ENCODE measurements around the gene C7.
"Not testable (repeated sequence)": the region's sequence is repeated elsewhere in the genome, so short reads cannot be mapped to it uniquely, and the experiment has no call there.

C7 gene

GRCh38 chr5:40995801-40996586, 86.7 kb downstream of the C7 start:
- DNase-seq, result no peak

- DNase-seq, result no peak
Observed at GRCh38 chr5:40999142-40999541, 89.8 kb downstream of the C7 start.

- DNase-seq, result no peak
Observed at GRCh38 chr5:40999966-41000365, 90.7 kb downstream of the C7 start.

- no peak for DNase-seq
Observed at GRCh38 chr5:41003670-41004376, 94.5 kb downstream of the C7 start.

GRCh38 chr5:41004931-41005330, 95.6 kb downstream of the C7 start:
- DNase-seq, result no peak

- DNase-seq, result no peak
Observed at GRCh38 chr5:41009232-41009631, 99.9 kb downstream of the C7 start.

- no peak for DNase-seq
Observed at GRCh38 chr5:41010572-41010971, 101.3 kb downstream of the C7 start.

GRCh38 chr5:41012318-41012717, 103.0 kb downstream of the C7 start:
- DNase-seq, result no peak

- DNase-seq, result not testable (repeated sequence)
Observed at GRCh38 chr5:41022600-41022999, 113.3 kb downstream of the C7 start.
